T follicular helper cell (primary cell): ENCODE measurements around the gene HSPA1L.
A peak's percentile ranks its signal among the peaks of the same experiment; 100 is the strongest.
"Not testable (repeated sequence)": the region's sequence is repeated elsewhere in the genome, so short reads cannot be mapped to it uniquely, and the experiment has no call there.

Source experiments
- DNase-seq: peaks from one replicate; pipeline ENCODE4 v3.0.0-alpha.2; 2020; ENCODE audit warnings: low read depth

HSPA1L gene

GRCh38 chr6:31813465-31813849 lies 1.6 kb downstream of the HSPA1L start:
- DNase-seq: no peak

- no peak for DNase-seq
These were observed 3.4 kb downstream of the HSPA1L start for GRCh38 chr6:31811645-31812044.

GRCh38 chr6:31808599-31808998 lies 6.5 kb downstream of the HSPA1L start:
- DNase-seq: not testable (repeated sequence)

GRCh38 chr6:31806470-31807272 lies 8.4 kb downstream of the HSPA1L start, which contains the start of gene LSM2:
Gene LSM2 (minus strand): TSS chr6:31806966. CDS start chr6:31806757, 209 bp downstream.
- DNase-seq: peak; percentile 96

GRCh38 chr6:31805939-31806469 lies 9.1 kb downstream of the HSPA1L start:
- DNase-seq: no peak

DNA sequence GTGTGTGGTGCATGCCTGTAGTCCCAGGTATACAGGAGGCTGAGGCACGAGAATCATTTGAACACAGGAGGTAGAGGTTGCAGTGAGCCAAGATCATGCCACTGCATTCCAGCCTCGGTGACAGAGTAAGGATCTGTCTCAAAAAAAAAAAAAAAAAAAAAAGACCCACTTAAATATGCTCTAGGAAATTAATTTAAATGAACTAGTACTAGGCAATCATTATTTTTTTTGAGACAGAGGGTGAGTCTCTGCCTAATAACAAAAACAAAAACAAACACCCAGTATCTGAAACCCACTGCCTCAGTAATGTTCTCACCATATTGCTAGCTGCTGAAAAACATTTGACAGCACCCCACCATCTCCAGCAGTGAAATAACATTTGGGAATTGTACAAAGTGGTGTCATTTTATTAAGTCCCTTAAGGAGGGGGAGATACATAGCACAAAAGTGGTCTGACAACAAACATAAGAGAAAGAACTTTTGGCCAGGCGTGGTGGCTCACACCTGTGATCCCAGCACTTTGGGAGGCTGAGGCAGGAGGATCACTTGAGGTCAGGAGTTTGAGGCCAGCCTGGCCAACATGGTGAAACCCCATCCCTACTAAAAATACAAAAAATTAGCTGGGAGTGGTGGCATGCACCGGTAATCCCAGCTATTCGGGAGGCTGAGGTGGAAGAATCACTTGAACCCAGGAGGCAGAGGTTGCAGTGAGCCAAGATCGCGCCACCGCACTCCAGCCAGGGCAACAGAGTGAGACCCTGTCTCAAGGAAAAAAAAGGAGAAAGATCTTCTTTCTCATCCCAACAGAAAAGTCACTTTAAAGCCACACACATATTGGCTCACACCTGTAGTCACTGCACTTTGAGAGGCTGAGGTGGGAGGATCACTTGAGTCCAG lies 13.8 kb downstream of the HSPA1L start:
- DNase-seq: not testable (repeated sequence)

GRCh38 chr6:31799781-31800180 lies 15.3 kb downstream of the HSPA1L start:
- no peak for DNase-seq

DNA sequence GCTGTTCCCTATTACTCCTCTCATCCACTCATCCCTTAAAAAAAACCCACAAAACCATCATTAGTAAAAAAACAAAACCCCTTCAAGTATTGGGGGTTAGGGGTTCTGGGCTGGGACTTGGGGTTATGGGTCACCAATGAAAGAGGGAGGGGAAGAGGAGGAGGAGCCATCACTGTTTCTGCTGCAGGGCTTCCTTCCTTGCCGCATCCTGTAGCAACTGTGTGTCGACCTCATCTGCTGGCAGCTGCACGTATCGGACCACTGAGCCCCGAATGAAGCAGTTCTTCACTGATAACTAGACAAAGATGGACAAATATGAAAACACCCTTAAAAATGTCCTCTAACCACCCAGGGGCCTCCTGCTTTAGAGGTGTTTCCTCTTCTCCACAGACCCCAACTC lies 17.5 kb downstream of the HSPA1L start:
- DNase-seq: no peak

DNA sequence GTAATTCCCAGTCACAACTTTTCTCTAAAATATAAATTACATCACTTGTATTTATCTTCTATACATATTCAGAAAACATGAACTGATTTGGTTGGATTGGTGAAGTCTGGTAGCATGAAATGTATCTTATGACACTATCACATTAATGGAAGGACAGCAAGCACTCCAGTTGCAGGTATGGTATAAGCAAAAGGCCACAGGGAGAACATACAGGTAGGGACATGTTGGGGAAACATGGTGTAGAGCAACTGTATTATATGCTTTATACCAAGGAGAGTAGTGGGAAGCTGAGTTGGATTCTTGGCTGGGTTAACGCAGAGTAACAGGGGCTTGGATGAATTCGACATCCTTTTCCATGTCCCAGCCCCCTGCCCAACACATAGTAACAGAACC lies 18.1 kb downstream of the HSPA1L start:
- DNase-seq: no peak

GRCh38 chr6:31795616-31796298 lies 19.3 kb downstream of the HSPA1L start, which contains the start of gene VARS1:
Gene VARS1 (minus strand): TSS chr6:31795752. CDS start chr6:31795217, 535 bp downstream.
- peak; percentile 62 for DNase-seq

GRCh38 chr6:31794866-31795615 lies 20.0 kb downstream of the HSPA1L start:
- no peak for DNase-seq

GRCh38 chr6:31794294-31794865 lies 20.7 kb downstream of the HSPA1L start:
- DNase-seq: no peak

DNA sequence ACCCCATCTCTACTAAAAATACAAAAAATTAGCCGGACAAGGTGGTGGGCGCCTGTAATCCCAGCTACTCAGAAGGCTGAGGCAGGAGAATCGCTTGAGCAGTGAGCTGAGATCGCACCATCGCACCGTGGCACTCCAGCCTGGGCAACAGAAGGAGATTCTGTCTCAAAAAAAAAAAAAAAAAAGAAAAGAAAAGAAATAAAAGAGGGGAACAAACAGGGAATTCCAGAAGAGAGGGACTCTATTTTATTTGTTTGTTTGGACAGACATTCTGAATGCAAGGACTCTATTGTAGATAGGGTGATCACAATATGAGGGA lies 21.2 kb downstream of the HSPA1L start:
- DNase-seq: not testable (repeated sequence)

DNA sequence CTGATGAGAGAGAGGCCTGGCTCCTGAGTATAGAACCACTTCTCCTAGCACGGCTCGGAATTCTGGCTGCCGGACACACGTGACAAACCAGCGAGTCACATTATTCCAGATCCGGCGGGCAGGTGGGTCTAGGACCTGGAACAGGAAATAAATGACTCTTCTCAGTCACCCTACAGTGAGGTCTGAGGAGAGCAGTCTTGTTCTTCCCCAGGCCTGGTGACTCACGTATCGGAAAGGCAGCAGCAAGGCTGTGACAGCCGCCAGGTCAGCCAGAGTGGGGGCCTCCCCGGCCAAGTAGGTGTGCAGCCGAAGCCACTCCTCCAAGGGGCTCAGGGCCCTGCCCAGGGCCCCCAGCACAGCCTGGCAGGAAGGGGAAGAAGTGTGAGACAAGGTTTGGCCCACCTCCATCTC lies 22.3 kb downstream of the HSPA1L start:
- DNase-seq: no peak

DNA sequence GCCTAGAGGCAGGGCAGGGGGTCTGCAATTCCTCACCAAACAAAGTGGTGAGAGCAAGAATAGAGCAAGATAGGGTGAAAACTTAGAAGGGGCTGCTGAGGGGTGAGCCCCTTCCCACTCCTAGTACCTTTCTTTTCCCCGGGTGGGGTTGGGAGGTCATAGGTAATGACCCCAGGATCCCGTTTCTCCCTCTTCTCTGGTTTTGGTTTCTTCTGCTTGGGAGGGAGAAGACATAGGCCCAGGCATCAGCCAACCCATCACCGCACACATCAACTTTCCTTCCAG lies 23.1 kb downstream of the HSPA1L start:
- DNase-seq: no peak

DNA sequence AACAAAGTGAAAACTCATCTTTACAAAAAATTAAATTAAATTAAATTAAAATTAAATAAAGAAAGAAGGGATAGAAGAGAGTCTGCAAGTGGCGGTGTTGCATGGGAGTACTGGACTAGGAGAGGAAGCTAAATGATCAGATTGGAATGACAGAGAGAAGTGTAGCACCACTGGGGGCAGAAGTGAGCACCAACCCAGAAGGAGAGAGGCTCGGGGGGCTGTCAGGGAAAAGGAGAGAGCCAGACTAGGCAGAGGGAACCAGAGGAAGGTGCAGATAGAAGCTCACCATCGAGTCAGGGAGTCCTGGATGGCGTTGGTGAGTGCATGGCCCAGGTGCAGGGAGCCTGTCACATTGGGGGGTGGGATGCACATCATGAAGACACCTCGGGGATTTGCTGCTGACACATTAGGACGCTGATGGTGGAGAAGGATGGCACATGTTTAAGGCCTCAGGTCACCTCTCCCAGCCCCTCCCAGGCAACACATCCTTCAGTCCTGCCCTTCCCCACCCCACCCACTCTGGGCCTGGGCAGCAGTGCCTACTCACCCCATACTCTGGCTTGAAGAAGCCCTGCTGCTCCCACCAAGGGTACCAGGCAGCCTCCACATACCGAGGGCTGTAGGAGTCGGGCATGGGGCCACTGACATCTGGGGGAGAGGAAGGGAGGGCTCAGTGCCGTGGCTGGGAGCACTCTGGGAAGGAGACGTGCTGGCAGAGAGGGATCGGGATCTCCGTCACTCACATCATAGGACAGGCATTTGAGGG lies 23.6 kb downstream of the HSPA1L start:
- DNase-seq: no peak

GRCh38 chr6:31785475-31785874 lies 29.6 kb downstream of the HSPA1L start:
- no peak for DNase-seq

DNA sequence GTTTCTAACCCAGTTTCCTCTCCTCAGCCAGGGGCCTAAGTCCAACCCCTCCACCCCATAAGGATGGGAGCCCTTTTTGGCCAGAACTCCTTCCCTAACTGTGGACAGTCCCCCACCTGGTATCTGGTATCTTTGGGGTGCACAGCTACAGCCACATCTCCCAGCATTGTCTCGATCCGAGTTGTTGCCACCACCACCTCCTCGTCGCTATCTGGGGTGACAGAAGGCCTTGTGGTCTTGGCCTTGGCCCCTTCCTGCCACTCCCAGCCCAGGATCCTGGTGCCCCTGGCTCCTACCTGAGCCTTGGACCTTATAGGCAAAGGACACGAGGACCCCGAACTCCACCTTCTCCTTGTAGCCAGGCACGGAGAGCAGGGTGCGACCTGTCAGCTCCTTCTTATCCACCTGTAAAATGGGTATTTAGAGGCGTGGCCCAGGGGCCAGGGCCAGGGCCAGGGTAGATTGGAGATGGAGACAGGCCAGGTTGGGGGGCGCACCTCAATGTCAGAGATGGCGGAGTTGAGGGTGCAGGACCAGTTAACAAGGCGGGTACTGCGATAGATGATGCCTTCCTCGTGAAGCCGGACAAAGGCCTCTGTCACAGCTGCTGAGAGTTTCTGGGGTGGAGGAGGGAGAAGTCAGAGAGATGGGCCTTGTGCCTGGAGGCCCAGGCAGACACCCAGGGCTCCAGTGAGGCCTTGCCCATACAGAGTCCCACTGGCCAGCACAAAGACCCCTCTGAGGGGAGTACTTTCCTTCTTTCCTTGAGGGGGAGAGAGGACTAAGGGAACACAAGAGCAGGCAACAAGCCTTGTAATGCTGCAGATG lies 30.8 kb downstream of the HSPA1L start:
- DNase-seq: no peak

DNA sequence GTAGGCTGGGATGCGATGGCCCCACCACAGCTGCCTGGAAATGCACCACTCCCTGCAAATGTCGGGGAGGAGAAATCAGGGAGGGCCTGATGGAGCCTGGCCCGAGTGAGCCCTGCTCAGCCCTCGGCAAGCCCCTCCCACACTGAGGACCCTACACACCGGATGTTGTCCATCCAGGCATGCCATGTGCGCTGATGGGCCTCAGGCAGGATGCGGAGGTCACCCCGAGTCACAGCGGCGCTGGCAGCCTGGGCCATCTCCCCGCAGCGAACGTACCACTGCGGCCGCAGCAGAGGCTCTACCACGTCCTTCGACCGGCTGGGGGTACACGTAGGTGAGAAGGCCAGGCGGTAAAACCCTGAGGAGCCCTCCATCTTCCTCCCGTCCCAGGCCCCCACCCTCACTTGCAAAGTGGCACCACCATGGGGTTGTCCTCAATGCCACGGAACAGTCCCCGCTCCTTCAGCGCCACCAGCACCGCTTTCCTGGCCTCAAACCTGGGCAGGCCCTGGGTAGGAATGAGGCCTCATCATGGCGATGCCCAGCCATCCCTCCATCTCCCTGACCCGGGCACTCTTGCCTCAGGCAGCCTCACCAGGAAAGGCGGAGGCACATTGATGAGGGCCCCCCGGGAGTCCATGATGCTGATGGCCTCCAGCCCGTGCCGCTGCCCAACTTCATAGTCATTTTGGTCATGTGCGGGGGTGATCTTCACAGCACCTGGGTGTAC lies 32.8 kb downstream of the HSPA1L start:
- no peak for DNase-seq
